Measurements from ENCODE around the gene CPEB4.
A peak's percentile ranks its signal among the peaks of the same experiment; 100 is the strongest.

Gene CPEB4

DNA sequence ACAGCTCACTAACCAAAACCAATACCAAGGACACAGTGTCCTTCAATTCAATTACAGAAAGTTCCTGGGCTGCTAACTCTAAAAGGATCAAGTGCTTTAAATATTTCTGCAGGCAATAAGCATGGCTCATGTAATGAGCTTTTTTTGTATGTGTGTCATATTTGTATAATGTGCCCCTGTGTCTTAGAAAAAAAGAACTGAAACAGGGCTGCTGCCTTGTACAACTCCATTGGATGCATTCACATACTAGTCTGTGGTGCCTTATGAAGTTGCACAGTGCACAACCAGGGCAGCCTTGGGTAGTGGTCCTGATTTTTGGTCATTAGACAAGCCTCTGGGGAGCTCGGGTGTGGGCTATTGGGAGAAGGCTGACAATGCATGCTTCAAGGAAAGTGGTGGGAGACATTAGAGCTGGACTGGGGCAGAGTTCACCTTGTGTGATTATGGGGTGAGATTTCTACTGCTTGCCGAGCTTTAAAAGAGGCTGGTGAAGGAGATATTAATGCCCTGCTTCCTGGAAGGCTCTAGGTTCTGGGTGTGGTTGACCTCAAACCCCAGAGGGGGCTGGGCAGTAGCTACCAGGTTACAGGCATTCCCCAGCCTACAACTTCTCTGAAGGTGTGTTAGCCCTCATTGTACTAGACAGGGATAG, 3.6 kb upstream of the CPEB4 start:
- DNase-seq (ENCODE audit: low spot score): no peak

- no peak for DNase-seq (ENCODE audit: low spot score)
These were observed 3.1 kb upstream of the CPEB4 start for GRCh38 chr5:173885054-173885443.

DNA sequence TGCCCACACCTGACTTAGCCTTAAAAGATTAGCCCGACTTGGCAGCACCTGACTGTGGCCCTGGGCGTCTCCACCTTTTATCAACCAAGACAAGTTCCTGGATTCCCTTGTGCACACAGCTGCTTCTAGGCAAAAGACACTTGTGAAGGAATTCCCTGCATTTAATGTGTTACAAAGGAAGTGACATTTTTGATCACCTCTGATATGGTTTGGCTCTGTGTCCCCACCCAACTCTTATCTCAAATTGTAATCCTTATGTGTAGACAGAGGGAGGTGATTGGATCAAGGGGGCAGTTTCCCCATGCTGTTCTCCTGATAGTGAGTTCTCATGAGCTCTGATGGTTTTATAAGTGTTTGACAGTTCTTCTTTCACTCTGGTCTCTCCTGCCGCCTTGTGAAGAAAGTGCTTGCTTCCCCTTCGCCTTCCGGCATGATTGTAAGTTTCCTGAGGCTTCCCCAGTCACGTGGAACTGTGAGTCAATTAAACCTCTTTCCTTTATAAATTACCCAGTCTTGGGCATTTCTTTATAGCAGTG, 2.6 kb upstream of the CPEB4 start:
- DNase-seq (ENCODE audit: low spot score): peak; percentile 68

GRCh38 chr5:173886150-173886549, 2.0 kb upstream of the CPEB4 start:
- no peak for DNase-seq (ENCODE audit: low spot score)

DNA sequence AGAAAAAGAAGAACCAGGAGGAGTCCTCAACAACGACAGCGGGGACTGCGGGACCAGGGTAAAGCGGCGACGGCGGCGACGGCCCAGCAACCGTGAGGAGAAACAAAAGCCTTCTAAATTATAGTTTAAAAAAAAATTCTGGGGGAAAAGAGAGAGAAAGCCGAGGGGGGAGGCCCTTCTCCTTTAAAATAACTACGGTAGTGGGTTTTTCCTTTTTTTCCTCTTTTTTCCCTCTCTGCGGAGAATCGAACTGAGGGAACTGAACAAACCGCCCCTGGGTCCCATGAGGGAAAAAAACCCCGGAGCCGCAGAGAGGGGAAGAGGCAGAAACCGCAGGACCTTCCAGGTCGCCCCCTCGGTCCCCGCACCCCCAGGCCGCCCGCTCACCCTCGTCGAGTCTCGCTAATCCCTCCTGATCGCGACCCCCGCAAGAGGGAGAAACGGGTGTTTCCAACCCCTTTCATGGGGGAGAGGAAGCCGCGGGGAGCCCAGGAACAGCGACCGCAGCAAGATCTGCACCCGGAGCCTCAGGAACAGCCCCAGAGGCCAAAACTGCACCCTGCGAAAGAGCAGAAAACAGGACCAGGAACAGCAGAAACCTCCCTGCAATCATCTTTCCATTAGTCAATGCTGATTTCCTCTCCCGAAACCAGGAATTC, 453 bp downstream of the CPEB4 start:
- DNase-seq (ENCODE audit: low spot score): no peak

DNA sequence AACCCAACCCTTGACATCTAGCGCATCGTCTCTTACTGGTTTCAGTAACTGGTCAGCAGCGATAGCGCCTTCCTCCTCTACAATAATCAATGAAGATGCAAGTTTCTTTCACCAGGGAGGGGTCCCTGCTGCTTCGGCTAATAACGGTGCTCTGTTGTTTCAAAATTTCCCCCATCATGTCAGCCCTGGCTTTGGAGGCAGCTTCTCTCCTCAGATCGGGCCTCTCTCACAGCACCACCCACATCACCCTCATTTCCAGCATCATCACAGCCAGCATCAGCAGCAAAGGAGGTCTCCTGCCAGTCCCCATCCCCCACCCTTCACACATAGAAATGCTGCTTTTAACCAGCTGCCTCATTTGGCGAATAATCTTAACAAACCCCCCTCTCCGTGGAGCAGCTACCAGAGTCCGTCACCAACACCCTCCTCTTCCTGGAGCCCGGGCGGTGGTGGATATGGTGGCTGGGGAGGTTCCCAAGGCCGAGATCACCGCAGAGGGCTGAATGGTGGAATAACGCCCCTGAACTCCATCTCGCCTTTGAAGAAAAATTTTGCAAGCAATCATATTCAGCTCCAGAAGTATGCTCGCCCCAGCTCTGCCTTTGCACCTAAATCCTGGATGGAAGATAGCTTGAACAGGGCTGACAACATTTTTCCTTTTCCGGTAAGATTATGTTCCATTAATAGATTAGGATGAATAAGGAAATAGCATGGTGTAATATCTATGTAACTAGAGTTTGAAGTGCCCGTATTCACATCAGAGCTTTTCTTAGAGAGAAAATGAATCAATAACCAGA, 2.2 kb downstream of the CPEB4 start:
- peak; percentile 88 for DNase-seq (ENCODE audit: low spot score)

- DNase-seq (ENCODE audit: low spot score): peak; percentile 9
These were observed 3.4 kb downstream of the CPEB4 start for GRCh38 chr5:173891308-173892116.

DNA sequence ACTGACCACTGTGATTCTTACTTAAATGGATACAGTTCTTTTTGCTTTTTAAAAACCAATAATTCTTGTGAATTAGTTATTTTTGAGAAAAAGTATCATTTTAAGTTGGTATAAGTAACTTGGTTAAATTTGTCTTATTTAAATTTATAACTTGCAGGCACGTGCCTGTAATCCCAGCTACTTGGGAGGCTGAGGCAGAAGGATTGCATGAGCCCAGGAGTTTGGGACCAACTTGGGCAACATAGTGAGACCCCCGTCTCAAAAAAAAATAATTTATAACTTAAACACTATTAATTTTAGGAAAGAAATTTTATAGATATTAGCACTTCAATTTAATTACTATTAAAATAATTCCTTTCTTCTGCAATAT, 5.0 kb downstream of the CPEB4 start:
- DNase-seq (ENCODE audit: low spot score): no peak

DNA sequence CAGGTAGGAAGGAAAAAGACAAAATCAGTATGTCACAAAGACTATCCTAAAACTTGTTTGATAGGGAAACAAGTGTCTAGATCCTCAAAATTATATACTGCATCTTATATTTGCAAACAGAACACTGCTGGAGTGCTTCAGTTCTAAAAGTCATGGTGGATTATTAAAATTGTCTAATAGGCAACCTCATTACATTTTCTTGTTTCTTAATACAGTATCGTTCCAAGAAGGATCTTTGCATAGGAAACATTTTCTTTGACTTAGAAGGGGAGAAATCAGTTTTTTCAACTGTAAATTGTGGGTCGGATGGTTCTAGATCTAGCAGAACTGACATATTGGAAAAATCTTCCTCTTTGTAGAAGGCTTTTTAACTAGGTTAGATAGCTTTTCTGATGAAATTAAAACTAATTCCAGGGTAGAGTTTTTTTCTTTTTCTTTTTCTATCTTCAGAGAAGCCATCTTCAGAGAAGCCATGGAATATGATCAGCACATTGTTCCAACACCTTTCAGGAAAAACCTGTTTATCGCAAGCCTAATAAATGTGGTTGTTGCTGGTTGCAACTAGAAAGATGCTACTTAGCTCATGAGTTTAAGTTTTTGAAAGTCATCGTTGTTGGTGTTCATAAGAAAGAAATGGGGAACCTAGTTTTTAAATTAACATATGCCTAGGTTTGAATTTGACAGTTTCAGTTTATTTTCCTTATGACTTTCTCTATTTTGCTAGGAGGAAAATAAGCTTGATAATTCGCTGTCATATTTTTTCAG, 7.4 kb downstream of the CPEB4 start:
- no peak for DNase-seq (ENCODE audit: low spot score)

DNA sequence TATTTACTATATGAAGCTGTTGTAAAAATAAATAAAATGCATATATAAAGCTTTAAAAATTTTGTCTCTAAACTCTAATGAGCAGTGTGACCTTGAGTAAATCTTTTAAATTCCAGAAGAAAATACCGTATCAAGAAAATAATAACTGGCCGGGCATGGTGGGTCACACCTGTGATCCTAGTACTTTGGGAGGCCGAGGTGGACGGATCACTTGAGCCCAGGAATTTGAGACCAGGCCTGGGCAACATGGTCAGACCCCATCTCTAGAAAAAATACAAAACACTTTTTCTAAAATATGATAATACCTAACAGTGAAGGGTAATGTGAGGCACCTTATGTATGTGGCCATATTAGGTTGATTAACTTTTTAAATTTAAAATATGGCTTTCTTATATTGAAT, 8.5 kb downstream of the CPEB4 start:
- DNase-seq (ENCODE audit: low spot score): no peak

GRCh38 chr5:173901705-173902104, 13.6 kb downstream of the CPEB4 start:
- peak; percentile 15 for DNase-seq (ENCODE audit: low spot score)

DNA sequence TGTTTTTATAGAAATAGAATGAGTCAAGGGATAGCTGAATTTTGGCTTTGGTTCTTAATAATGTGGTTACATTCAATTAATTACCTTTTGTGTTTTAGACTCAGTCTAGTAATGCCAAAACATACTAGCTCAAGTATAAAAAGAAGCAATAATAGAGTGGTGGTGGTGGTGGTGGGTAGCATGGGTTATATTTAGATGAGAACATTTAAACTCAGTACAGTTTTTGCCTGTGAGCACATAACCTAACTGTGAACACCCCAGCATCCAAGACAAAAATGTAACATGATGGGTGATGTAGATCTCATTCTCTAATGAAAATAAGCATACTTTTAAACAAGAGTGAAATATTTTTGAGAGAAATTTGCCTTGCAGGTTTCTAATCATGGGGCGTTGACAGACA, 14.2 kb downstream of the CPEB4 start:
- peak; percentile 9 for DNase-seq (ENCODE audit: low spot score)

- DNase-seq (ENCODE audit: low spot score): no peak
These were observed 14.6 kb downstream of the CPEB4 start for GRCh38 chr5:173902743-173903142.

- no peak for DNase-seq (ENCODE audit: low spot score)
These were observed 15.4 kb downstream of the CPEB4 start for GRCh38 chr5:173903396-173904140.

DNA sequence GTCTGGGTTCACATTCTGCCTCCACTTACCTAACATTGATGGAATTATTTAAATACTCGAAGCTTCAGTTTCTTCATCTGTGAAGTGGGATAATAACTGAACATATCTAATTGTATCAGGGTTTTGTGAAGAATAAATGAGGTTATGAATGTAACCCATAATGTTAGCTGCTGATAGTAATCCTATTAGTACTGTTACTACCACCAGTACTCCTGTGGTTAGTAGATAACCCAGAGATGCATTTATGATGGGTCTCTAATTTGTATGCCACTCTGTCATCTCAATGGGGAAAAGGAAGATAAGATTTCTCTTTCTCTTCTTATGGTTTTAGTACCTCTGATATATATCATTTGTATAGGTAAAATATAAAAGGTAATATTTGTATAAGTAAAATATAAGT, 16.0 kb downstream of the CPEB4 start:
- no peak for DNase-seq (ENCODE audit: low spot score)

- no peak for DNase-seq (ENCODE audit: low spot score)
These were observed 19.1 kb downstream of the CPEB4 start for GRCh38 chr5:173907284-173907683.

GRCh38 chr5:173907686-173908371, 19.7 kb downstream of the CPEB4 start:
- DNase-seq (ENCODE audit: low spot score): peak; percentile 39

GRCh38 chr5:173909199-173909598, 21.1 kb downstream of the CPEB4 start:
- DNase-seq (ENCODE audit: low spot score): peak; percentile 91

- DNase-seq (ENCODE audit: low spot score): no peak
These were observed 22.1 kb downstream of the CPEB4 start for GRCh38 chr5:173910215-173910614.

DNA sequence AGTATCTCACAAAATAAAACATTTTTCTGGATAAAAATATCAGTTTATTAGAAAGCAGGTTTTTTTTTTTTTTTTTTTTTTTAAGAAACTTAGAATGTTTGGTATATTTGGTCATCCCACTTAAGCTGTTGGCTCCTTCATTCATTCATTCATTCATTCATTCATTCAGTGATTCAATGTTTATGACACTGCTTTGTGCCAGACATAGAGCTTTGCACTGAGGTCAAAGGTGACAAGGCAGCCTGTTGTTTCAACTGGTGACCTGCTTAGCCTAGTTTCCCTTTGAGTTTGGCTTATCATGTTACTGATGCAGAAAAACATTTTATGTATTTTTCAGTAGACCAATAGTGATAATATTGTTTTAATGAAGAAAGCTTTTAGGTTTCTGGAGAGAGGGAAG, 23.5 kb downstream of the CPEB4 start:
- DNase-seq (ENCODE audit: low spot score): no peak

Data from Ammon's horn (tissue), 1 donor.